Mononuclear cell (primary cell): Measurements from ENCODE around the gene F5. TPM values are rescaled to one million over a fixed set of nuclear protein-coding genes. Genes with fewer than 3 reads are reported as not detected.
"Not testable (repeated sequence)": the region's sequence is repeated elsewhere in the genome, so short reads cannot be mapped to it uniquely, and the experiment has no call there.

Source experiments
- H3K27me3 ChIP-seq: 2 replicates; pipeline ENCODE4 v1.6.0; 2011; ENCODE audit warnings: low read length, control low read depth; ENCODE audit not compliant: insufficient read depth
- H3K4me1 ChIP-seq: 2 replicates; pipeline ENCODE4 v1.5.1; 2011; ENCODE audit warnings: mild to moderate bottlenecking, low read length, control low read depth; ENCODE audit not compliant: insufficient read depth
- H3K4me3 ChIP-seq: 2 replicates; pipeline ENCODE4 v1.5.1; 2011; ENCODE audit warnings: mild to moderate bottlenecking, low read length, moderate library complexity
- H3K9me3 ChIP-seq: 2 replicates; pipeline ENCODE4 v1.5.1; 2011; ENCODE audit warnings: low read depth, mild to moderate bottlenecking, control low read depth, low read length
- total RNA-seq: library from RNA; depleted of rRNA; stranded (reverse); fragments of >200 nt; gene quantifications from one replicate; pipeline ENCODE4 v1.2.3, GENCODE V29; 2012

F5 gene
- total RNA-seq, 1 donor: 13.9 TPM

GRCh38 chr1:169533528-169534190 is 52.6 kb downstream of the F5 start:
- not testable (repeated sequence) for H3K4me3 ChIP-seq, H3K27me3 ChIP-seq, H3K9me3 ChIP-seq, H3K4me1 ChIP-seq

- H3K27me3 ChIP-seq: no peaks in the 10 kb centered on the region
- H3K4me1 ChIP-seq: peaks cover 13% of the 10 kb centered on the region
These were observed 55.8 kb downstream of the F5 start for GRCh38 chr1:169530448-169530847.

GRCh38 chr1:169529068-169529642 is 57.1 kb downstream of the F5 start:
- H3K4me1 ChIP-seq: peaks cover 13% of the 10 kb centered on the region
- H3K4me3 ChIP-seq: no peak overlapping the region
- no peaks in the 10 kb centered on the region for H3K9me3 ChIP-seq
- H3K27me3 ChIP-seq: no peaks in the 10 kb centered on the region

More at GRCh38 chr1:169530448-169530847, 55.8 kb downstream of the F5 start:
- Histone ChIP-seq H3K9me3 (no peaks in the 10 kb centered on the region), H3K4me3 (no peak overlapping the region)

GRCh38 chr1:169528215-169529067 is 57.8 kb downstream of the F5 start:
- Histone ChIP-seq H3K4me1 (peaks cover 13% of the 10 kb centered on the region), H3K4me3 (no peak overlapping the region), H3K27me3 (no peaks in the 10 kb centered on the region), H3K9me3 (no peaks in the 10 kb centered on the region)

GRCh38 chr1:169527451-169528214 is 58.6 kb downstream of the F5 start:
- Histone ChIP-seq H3K9me3 (no peaks in the 10 kb centered on the region), H3K4me3 (no peak overlapping the region), H3K27me3 (no peaks in the 10 kb centered on the region), H3K4me1 (peaks cover 13% of the 10 kb centered on the region)

- Histone ChIP-seq H3K4me3 (no peak overlapping the region), H3K27me3 (no peaks in the 10 kb centered on the region), H3K9me3 (no peaks in the 10 kb centered on the region), H3K4me1 (peaks cover 13% of the 10 kb centered on the region)
These were observed 59.3 kb downstream of the F5 start for GRCh38 chr1:169527001-169527400.

GRCh38 chr1:169526120-169526832 is 60.0 kb downstream of the F5 start:
- Histone ChIP-seq H3K4me1 (peaks cover 13% of the 10 kb centered on the region), H3K27me3 (no peaks in the 10 kb centered on the region), H3K9me3 (no peaks in the 10 kb centered on the region), H3K4me3 (no peak overlapping the region)

- no peaks in the 10 kb centered on the region for H3K27me3 ChIP-seq
- peaks cover 13% of the 10 kb centered on the region for H3K4me1 ChIP-seq
- H3K9me3 ChIP-seq: no peaks in the 10 kb centered on the region
- no peak overlapping the region for H3K4me3 ChIP-seq
These were observed 60.9 kb downstream of the F5 start for GRCh38 chr1:169525391-169525790.

GRCh38 chr1:169523904-169524303 is 62.4 kb downstream of the F5 start:
- H3K4me3 ChIP-seq: no peak overlapping the region
- H3K9me3 ChIP-seq: no peaks in the 10 kb centered on the region
- no peaks in the 10 kb centered on the region for H3K27me3 ChIP-seq
- H3K4me1 ChIP-seq: peaks cover 12% of the 10 kb centered on the region

- H3K4me3 ChIP-seq: no peak overlapping the region
- no peaks in the 10 kb centered on the region for H3K4me1 ChIP-seq
- no peaks in the 10 kb centered on the region for H3K27me3 ChIP-seq
- H3K9me3 ChIP-seq: no peaks in the 10 kb centered on the region
These were observed 65.1 kb downstream of the F5 start for GRCh38 chr1:169521226-169521625.

GRCh38 chr1:169517558-169518186 is 68.6 kb downstream of the F5 start:
- H3K4me3 ChIP-seq: no peak overlapping the region
- no peaks in the 10 kb centered on the region for H3K9me3 ChIP-seq
- peaks cover 5% of the 10 kb centered on the region for H3K4me1 ChIP-seq
- no peaks in the 10 kb centered on the region for H3K27me3 ChIP-seq

- H3K4me1 ChIP-seq: peaks cover 5% of the 10 kb centered on the region
- H3K9me3 ChIP-seq: no peaks in the 10 kb centered on the region
- H3K27me3 ChIP-seq: no peaks in the 10 kb centered on the region
- no peak overlapping the region for H3K4me3 ChIP-seq
These were observed 70.6 kb downstream of the F5 start for GRCh38 chr1:169515641-169516040.

GRCh38 chr1:169514566-169515270 is 71.6 kb downstream of the F5 start:
- Histone ChIP-seq H3K27me3 (no peaks in the 10 kb centered on the region), H3K4me3 (no peak overlapping the region), H3K9me3 (no peaks in the 10 kb centered on the region), H3K4me1 (peaks cover 5% of the 10 kb centered on the region)
